CD4-positive, alpha-beta T cell (primary cell): ENCODE results near the gene GALM. TPM values are rescaled to one million over a fixed set of nuclear protein-coding genes. Genes with fewer than 3 reads are reported as not detected.

Experiments used
- ATAC-seq: fragments of 200-7000 bp; cut with Tn5 transposase; one replicate; pipeline ENCODE4 v1.10.0; 2022; ENCODE audit warnings: mild to moderate bottlenecking; ENCODE audit not compliant: poor library complexity
- CTCF ChIA-PET: fragments of 350-600 bp; sonication (Branson Sonifier 250); formaldehyde crosslinking; loops from one replicate; lab custom pipeline; 2021; ENCODE audit warnings: antibody characterized with exemption, inconsistent platforms; lab: Charles Lee
- POLR2A ChIA-PET: fragments of 350-600 bp; sonication (Branson Sonifier 250); formaldehyde crosslinking; loops from one replicate; lab custom pipeline; 2021; ENCODE audit warnings: antibody characterized with exemption, inconsistent platforms; lab: Charles Lee
- DNase-seq, 14 experiments: peaks; one replicate each; pipeline ENCODE4 v3.0.0-alpha.2; 2013 to 2020; ENCODE audit warnings: mixed read lengths in 2 of 14
- H3K27ac ChIP-seq, 2 donors: one replicate each; pipeline versions ENCODE4 v1.5.1 to v1.7.0; 2013; ENCODE audit warnings: low read length in 2 of 2, low read depth in 1 of 2, mild to moderate bottlenecking in 1 of 2
- H3K27me3 ChIP-seq, 2 experiments: 1 replicate in 1 of 2; 2 replicates in 1 of 2; pipeline versions ENCODE4 v1.6.1 to v1.7.0; 2013; ENCODE audit warnings: low read length in 2 of 2, control low read depth in 1 of 2, mild to moderate bottlenecking in 1 of 2, moderate library complexity in 1 of 2; ENCODE audit not compliant: insufficient read depth in 2 of 2, control insufficient read depth in 1 of 2
- H3K36me3 ChIP-seq: one replicate; pipeline ENCODE4 v1.6.1; 2013; ENCODE audit warnings: low read length, control low read depth; ENCODE audit not compliant: insufficient read depth
- H3K4me1 ChIP-seq: one replicate; pipeline ENCODE4 v1.6.1; 2013; ENCODE audit warnings: low read length, control low read depth; ENCODE audit not compliant: insufficient read depth
- H3K4me3 ChIP-seq: one replicate; pipeline ENCODE4 v1.5.1; 2013; ENCODE audit warnings: mild to moderate bottlenecking, low read length, moderate library complexity
- H3K9me3 ChIP-seq, 2 experiments: 1 replicate in 1 of 2; 2 replicates in 1 of 2; pipeline versions ENCODE4 v1.6.1 to v1.7.0; 2013; ENCODE audit warnings: low read length in 2 of 2, mild to moderate bottlenecking in 2 of 2, control low read depth in 1 of 2, moderate library complexity in 1 of 2; ENCODE audit not compliant: control insufficient read depth in 1 of 2, insufficient read depth in 1 of 2
- H3K27ac Mint-ChIP-seq: one replicate; pipeline ENCODE4 v1.8.0; 2020; ENCODE audit warnings: mixed read lengths
- H3K27me3 Mint-ChIP-seq: one replicate; pipeline ENCODE4 v1.8.0; 2021; ENCODE audit warnings: mixed read lengths
- H3K36me3 Mint-ChIP-seq: one replicate; pipeline ENCODE4 v1.8.0; 2021; ENCODE audit warnings: low read depth, mixed read lengths
- H3K4me1 Mint-ChIP-seq: one replicate; pipeline ENCODE4 v1.8.0; 2021; ENCODE audit warnings: low read depth, mixed read lengths
- H3K4me3 Mint-ChIP-seq: one replicate; pipeline ENCODE4 v1.8.0; 2020; ENCODE audit warnings: mild to moderate bottlenecking, mixed read lengths
- H3K9me3 Mint-ChIP-seq: one replicate; pipeline ENCODE4 v1.8.0; 2020; ENCODE audit warnings: mixed read lengths
- intact Hi-C, 2 experiments: fragments of 100-400 bp; cut with DNase I in 1 of 2; cut with micrococcal nuclease in 1 of 2; formaldehyde crosslinking; loops; one replicate each; pipeline versions ENCODE4 v1.15.1 to v1.9.0; 2023 to 2025; cut with DNase I, micrococcal nuclease
- total RNA-seq, 174 experiments: library from RNA in 2 of 174; stranded (reverse) in 2 of 174; gene quantifications; one replicate each; pipeline ENCODE4 v1.2.3 and lab custom pipeline; 2021 to 2026
- TF ChIP-seq, protein P1 (sequence below): fragments of 200-600 bp; IDR thresholded peaks from one replicate; pipeline ENCODE4 v1.8.0; 2022; ENCODE audit warnings: antibody characterized with exemption, mild to moderate bottlenecking

The GALM gene
- total RNA-seq, 2 experiments from 2014 or later = 5.9 to 7.0 TPM

DNA sequence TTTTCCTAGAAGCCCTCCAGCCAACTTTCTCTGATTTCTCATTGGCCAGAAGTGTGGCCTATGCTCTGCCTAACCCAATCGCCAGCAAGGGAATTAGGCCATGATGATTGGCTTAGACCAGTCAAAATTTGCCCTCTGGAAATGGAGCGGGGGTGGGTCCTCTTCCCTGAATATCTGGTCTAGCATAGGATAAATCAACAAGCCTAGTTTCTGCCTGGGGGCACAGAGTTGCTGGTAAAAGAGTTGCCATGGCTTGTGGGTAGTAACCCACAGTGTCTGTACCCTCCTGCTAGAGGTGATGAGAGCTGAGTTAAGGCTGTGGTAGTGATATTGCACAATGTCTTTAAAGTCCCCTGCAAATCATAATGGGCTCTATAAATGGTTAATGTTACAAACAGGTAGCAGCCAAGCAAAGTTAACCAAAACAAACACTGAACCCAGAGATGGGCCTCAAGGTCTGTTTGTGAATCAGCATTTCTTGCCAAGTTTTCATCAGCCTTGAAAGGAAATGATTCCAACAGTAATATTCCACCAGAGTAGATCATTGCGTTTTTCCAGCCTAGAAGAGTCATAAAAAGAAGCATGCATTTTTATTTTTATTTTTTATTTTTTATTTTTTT is 19.3 kb downstream of the GALM start:
- H3K4me1 ChIP-seq = peaks cover 57% of the 10 kb centered on the region
- no peak for ATAC-seq
- peaks cover 34% of the 10 kb centered on the region for H3K4me1 Mint-ChIP-seq
- no peaks in the 10 kb centered on the region for H3K27me3 ChIP-seq
- H3K27ac ChIP-seq = no peak overlapping the region
- CTCF ChIA-PET = no interaction called here
- H3K4me3 ChIP-seq = no peak overlapping the region
- no peak overlapping the region for H3K4me3 Mint-ChIP-seq
- TF ChIP-seq, protein P1, sequence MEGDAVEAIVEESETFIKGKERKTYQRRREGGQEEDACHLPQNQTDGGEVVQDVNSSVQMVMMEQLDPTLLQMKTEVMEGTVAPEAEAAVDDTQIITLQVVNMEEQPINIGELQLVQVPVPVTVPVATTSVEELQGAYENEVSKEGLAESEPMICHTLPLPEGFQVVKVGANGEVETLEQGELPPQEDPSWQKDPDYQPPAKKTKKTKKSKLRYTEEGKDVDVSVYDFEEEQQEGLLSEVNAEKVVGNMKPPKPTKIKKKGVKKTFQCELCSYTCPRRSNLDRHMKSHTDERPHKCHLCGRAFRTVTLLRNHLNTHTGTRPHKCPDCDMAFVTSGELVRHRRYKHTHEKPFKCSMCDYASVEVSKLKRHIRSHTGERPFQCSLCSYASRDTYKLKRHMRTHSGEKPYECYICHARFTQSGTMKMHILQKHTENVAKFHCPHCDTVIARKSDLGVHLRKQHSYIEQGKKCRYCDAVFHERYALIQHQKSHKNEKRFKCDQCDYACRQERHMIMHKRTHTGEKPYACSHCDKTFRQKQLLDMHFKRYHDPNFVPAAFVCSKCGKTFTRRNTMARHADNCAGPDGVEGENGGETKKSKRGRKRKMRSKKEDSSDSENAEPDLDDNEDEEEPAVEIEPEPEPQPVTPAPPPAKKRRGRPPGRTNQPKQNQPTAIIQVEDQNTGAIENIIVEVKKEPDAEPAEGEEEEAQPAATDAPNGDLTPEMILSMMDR = no peak
- no peaks in the 10 kb centered on the region for H3K9me3 Mint-ChIP-seq
- no peaks in the 10 kb centered on the region for H3K27me3 Mint-ChIP-seq
- H3K27ac Mint-ChIP-seq = no peak overlapping the region
- intact Hi-C loops = no loop called here
- DNase-seq = no peak
- POLR2A ChIA-PET = no interaction called here
- peaks cover 86% of the 10 kb centered on the region for H3K36me3 Mint-ChIP-seq
- no peaks in the 10 kb centered on the region for H3K9me3 ChIP-seq
- peaks cover 61% of the 10 kb centered on the region for H3K36me3 ChIP-seq

DNA sequence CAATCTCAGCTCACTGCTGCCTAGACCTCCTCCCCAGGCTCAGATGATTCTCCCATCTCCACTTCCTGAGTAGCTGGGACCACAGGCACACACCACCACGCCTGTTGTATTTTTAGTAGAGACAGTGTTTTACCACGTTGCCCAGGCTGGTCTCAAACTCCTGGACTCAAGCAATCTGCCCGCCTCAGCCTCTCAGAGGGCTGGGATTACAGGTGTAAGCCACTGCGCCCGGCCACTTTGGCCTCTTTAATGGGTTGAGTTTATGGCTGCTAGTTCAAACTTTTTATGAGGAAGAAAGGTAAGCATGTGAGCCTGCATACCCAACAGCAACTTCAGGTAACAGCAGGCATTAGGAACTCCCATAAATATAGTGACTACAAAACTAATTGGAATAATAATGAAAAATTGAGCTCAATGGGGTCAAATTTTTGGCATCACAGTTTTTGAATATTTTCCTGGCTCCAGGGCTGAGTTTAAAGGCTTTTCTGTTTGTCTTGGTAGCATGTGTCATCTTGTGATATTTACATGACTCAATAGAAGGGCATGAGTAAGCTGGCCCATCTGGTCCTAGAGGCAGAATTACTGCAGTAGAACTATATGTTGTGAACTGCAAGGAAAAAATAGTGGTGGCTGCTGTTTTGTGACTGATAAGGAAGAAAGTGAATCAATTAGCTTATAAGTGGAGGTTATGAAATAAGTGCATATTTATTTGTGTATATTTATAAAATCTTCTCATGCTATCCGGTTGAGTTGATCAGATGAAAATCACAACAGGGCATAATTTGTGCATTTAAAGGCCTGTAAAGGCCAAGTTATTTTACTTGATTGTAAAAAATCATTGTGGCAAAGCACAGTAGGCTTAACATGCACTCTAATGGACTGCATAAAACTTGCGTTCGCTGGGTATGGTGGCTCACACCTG is 24.8 kb downstream of the GALM start:
- ATAC-seq (peak; percentile 46), DNase-seq (peak in 2 of 14 experiments; percentile 22 to 39)
- Histone ChIP-seq H3K27ac (peak overlapping the region in 1 of 2 donors; percentile 21), H3K9me3 (no peaks in the 10 kb centered on the region), H3K36me3 (peaks cover 49% of the 10 kb centered on the region), H3K4me3 (no peak overlapping the region), H3K27me3 (no peaks in the 10 kb centered on the region), H3K4me1 (peaks cover 63% of the 10 kb centered on the region)
- Mint-ChIP-seq H3K36me3 (peaks cover 82% of the 10 kb centered on the region), H3K4me1 (peaks cover 47% of the 10 kb centered on the region), H3K27ac (peak overlapping the region; percentile 74), H3K4me3 (peak overlapping the region; percentile 67), H3K27me3 (no peaks in the 10 kb centered on the region), H3K9me3 (no peaks in the 10 kb centered on the region)
- ChIA-PET POLR2A (interaction anchor here (1.5 kb wide), 1 partner anchor 23 kb away, joined by 4 read pairs; no protein-coding TSS in a partner anchor), CTCF (interaction anchor here (0.8 to 2.3 kb wide), 5 partner anchors 8 to 109 kb away, joined by 3 to 7 read pairs (median 3); partner anchors contain the start of gene HNRNPLL)
- intact Hi-C loops = no loop called here
- TF ChIP-seq, protein P1 = no peak

DNA sequence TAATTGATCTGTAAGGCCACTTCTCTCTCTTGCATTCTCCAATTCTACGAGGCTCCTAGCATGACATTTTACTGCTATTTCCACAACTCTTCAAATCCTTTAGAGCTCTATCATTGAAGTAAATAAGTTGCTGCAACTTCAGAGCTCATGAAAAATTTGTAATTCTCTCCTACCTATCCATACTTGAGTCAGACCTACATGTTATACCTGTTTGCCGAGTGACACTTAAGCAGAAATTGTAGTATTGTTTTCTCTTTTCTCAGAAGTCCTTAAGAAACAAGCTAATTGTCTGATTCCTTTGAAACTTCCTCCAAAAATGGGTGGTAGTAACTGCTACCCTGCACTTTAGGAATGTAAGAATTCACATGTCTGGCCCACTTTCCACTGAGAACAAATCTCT is 26.1 kb downstream of the GALM start:
- POLR2A ChIA-PET = interaction anchor here (0.6 to 1.0 kb wide), 2 partner anchors 25 to 58 kb away, joined by 3 to 4 read pairs; partner anchors contain the start of gene GALM
- Histone ChIP-seq H3K27me3 (no peaks in the 10 kb centered on the region), H3K4me1 (peaks cover 71% of the 10 kb centered on the region), H3K4me3 (no peak overlapping the region), H3K9me3 (no peaks in the 10 kb centered on the region), H3K27ac (peak overlapping the region; percentile 8 to 29), H3K36me3 (peaks cover 41% of the 10 kb centered on the region)
- no peak for DNase-seq
- peak overlapping the region; percentile 51 for H3K27ac Mint-ChIP-seq
- no peaks in the 10 kb centered on the region for H3K9me3 Mint-ChIP-seq
- peaks cover 54% of the 10 kb centered on the region for H3K4me1 Mint-ChIP-seq
- no peaks in the 10 kb centered on the region for H3K27me3 Mint-ChIP-seq
- CTCF ChIA-PET = interaction anchor here (1.7 to 2.3 kb wide), 2 partner anchors 10 to 115 kb away, joined by 3 to 7 read pairs; no protein-coding TSS in a partner anchor
- no peak for ATAC-seq
- no peak overlapping the region for H3K4me3 Mint-ChIP-seq
- TF ChIP-seq, protein P1 = no peak
- intact Hi-C loops = no loop called here
- peaks cover 73% of the 10 kb centered on the region for H3K36me3 Mint-ChIP-seq
